Activated CD4-positive, alpha-beta T cell treated with anti-CD3 and anti-CD28 coated beads for 48 hours (primary cell): ENCODE results near the gene TSPAN4.

Experiments used
- DNase-seq: peaks from one replicate; pipeline ENCODE4 v3.0.0-alpha.2; 2020

TSPAN4 gene

GRCh38 chr11:853682-854448 lies 11.2 kb downstream of the TSPAN4 start:
- no peak for DNase-seq

GRCh38 chr11:854601-855329 lies 12.1 kb downstream of the TSPAN4 start:
- no peak for DNase-seq

GRCh38 chr11:855330-855674 lies 12.7 kb downstream of the TSPAN4 start:
- DNase-seq = no peak

- no peak for DNase-seq
Measured at GRCh38 chr11:855796-856195, 13.1 kb downstream of the TSPAN4 start.

- DNase-seq = no peak
Measured at GRCh38 chr11:856397-856796, 13.7 kb downstream of the TSPAN4 start.

- DNase-seq = no peak
Measured at GRCh38 chr11:858053-858761, 15.6 kb downstream of the TSPAN4 start.

GRCh38 chr11:858762-859339 lies 16.2 kb downstream of the TSPAN4 start:
- DNase-seq = no peak

GRCh38 chr11:859394-860131 lies 16.9 kb downstream of the TSPAN4 start:
- no peak for DNase-seq

GRCh38 chr11:860234-861104 lies 17.8 kb downstream of the TSPAN4 start:
- DNase-seq = no peak

GRCh38 chr11:861105-861479 lies 18.4 kb downstream of the TSPAN4 start:
- DNase-seq = no peak

- no peak for DNase-seq
Measured at GRCh38 chr11:862081-862661, 19.5 kb downstream of the TSPAN4 start.

- DNase-seq = no peak
Measured at GRCh38 chr11:862696-863022, 20.0 kb downstream of the TSPAN4 start.

- DNase-seq = no peak
Measured at GRCh38 chr11:863023-863909, 20.6 kb downstream of the TSPAN4 start.

GRCh38 chr11:863910-864827 lies 21.5 kb downstream of the TSPAN4 start:
- no peak for DNase-seq

GRCh38 chr11:864898-865297 lies 22.2 kb downstream of the TSPAN4 start:
- DNase-seq = no peak

- DNase-seq = no peak
Measured at GRCh38 chr11:865462-866430, 23.1 kb downstream of the TSPAN4 start.

GRCh38 chr11:866481-866880 lies 23.8 kb downstream of the TSPAN4 start:
- DNase-seq = no peak

- no peak for DNase-seq
Measured at GRCh38 chr11:867856-868358, 25.3 kb downstream of the TSPAN4 start.
